ENCODE results near the gene DDI2. TPM values are rescaled to one million over a fixed set of nuclear protein-coding genes. Genes with fewer than 3 reads are reported as not detected.

The DDI2 gene
- total RNA-seq, 1 experiment from 2014 or later = 27.0 TPM

DNA sequence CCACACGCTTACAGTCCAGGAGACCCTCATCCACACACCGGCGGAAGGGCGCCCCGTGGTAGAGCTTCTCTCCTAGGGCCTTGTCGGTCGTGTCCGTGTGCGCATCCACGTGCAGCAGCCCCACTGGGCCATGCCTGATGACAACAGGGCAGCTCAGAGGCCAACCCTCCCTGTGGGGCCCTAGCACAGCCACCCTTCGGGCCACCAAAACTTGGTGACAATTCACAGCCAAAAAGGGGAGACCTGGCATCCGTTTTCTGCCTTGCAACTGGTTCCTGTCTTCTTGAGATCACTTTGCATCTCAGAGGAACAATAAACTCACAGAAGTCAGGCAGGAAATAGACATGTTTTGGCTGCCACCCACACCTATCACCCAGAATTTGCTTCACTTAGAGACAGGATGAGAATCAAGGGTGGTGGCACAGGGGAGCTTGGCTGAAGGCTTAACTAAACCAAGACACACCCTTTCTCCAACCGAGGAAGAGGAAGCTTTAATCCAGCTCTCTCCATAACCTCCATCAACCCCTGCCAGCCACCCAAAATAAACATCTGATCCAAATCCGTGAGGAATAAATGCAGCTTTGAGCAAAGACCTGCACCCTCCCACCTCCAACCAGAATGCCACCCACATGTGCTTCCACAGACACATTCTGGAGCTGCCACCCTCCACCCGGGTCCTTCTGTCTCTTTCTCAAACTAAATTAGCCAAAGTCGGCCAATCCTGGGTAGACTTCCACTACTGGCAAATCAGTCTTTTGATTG lies 38.2 kb upstream of the DDI2 start:
- CTCF ChIA-PET = no interaction called here
- no peaks in the 10 kb centered on the region for H3K27me3 Mint-ChIP-seq (ENCODE audit: unreplicated experiment)
- no peaks in the 10 kb centered on the region for H3K4me1 Mint-ChIP-seq (ENCODE audit: low read depth, unreplicated experiment)
- H3K4me3 Mint-ChIP-seq (ENCODE audit: low read depth, unreplicated experiment) = no peak overlapping the region
- no peak for DNase-seq
- BruUV-seq (replicated peaks) = no TSS peak
- TF ChIP-seq, protein P1, sequence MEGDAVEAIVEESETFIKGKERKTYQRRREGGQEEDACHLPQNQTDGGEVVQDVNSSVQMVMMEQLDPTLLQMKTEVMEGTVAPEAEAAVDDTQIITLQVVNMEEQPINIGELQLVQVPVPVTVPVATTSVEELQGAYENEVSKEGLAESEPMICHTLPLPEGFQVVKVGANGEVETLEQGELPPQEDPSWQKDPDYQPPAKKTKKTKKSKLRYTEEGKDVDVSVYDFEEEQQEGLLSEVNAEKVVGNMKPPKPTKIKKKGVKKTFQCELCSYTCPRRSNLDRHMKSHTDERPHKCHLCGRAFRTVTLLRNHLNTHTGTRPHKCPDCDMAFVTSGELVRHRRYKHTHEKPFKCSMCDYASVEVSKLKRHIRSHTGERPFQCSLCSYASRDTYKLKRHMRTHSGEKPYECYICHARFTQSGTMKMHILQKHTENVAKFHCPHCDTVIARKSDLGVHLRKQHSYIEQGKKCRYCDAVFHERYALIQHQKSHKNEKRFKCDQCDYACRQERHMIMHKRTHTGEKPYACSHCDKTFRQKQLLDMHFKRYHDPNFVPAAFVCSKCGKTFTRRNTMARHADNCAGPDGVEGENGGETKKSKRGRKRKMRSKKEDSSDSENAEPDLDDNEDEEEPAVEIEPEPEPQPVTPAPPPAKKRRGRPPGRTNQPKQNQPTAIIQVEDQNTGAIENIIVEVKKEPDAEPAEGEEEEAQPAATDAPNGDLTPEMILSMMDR (IDR thresholded peaks at IDR 0.05; ENCODE audit: unreplicated experiment) = no peak
- intact Hi-C loops (cut with micrococcal nuclease; ENCODE audit: unreplicated experiment) = no loop called here
- H3K9me3 Mint-ChIP-seq (ENCODE audit: low read depth, unreplicated experiment) = no peaks in the 10 kb centered on the region
- H3K27ac Mint-ChIP-seq (ENCODE audit: unreplicated experiment) = no peak overlapping the region
- H3K36me3 Mint-ChIP-seq (ENCODE audit: insufficient read depth, unreplicated experiment) = no peaks in the 10 kb centered on the region

DNA sequence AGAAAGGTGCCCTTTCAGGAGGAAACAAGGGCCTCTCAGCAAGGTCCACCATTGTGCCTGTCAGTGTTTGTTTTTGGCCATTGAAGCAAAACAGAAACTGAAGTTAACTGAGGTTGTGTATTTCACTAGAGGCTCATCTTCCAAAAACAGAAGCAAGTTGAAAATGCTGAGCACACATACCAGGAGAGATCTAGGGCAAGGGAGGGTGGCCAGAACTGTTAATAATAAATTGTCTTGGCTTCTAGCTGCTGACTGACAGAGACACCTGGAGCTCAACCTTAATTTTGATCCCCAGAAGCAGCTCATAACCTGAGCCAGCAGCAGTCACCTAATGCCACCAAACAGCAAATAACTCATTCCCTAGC lies 37.6 kb upstream of the DDI2 start:
- DNase-seq = no peak
- Mint-ChIP-seq H3K4me1 (ENCODE audit: low read depth, unreplicated experiment) (no peaks in the 10 kb centered on the region), H3K9me3 (ENCODE audit: low read depth, unreplicated experiment) (no peaks in the 10 kb centered on the region), H3K4me3 (ENCODE audit: low read depth, unreplicated experiment) (no peak overlapping the region), H3K36me3 (ENCODE audit: insufficient read depth, unreplicated experiment) (peaks cover 5% of the 10 kb centered on the region), H3K27ac (ENCODE audit: unreplicated experiment) (no peak overlapping the region), H3K27me3 (ENCODE audit: unreplicated experiment) (no peaks in the 10 kb centered on the region)
- intact Hi-C loops (cut with micrococcal nuclease; ENCODE audit: unreplicated experiment) = no loop called here
- BruUV-seq (replicated peaks) = no TSS peak
- CTCF ChIA-PET = no interaction called here
- TF ChIP-seq, protein P1 (IDR thresholded peaks at IDR 0.05; ENCODE audit: unreplicated experiment) = no peak

DNA sequence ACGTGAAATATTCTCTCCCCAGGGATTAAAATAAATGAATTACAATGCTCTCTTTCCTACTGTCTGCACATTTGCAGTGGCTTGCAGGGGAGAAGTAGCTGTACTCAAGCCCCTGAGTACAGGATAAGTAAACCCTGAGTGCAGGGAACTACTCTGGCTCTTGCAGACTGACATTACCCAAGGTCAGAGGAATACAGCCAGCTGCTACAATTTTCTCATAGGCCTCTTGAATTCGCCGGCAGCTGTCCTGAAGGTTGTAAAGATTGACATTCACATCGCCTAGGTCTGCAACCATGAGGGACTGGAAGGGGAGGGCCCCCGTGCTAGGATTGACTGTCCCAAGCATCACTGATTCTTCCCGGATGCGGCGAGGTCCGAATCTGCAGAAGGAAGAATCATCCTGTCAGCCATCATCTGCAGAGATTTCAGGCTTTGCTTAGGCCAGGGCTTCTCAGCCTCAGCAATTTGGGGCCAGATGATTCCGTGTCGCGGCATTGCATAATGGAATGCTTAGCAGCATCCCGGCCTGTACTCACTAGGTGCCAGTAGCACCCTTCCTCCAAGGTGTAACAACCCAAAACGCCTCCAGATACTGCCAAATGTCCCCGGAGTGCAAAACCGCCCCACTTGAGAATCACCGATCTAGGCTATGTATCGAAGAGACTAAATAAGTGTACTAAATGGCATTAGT lies 34.1 kb upstream of the DDI2 start:
- no peaks in the 10 kb centered on the region for H3K4me1 Mint-ChIP-seq (ENCODE audit: low read depth, unreplicated experiment)
- peak overlapping the region; percentile 61 for H3K4me3 Mint-ChIP-seq (ENCODE audit: low read depth, unreplicated experiment)
- TF ChIP-seq, protein P1 (IDR thresholded peaks at IDR 0.05; ENCODE audit: unreplicated experiment) = no peak
- H3K36me3 Mint-ChIP-seq (ENCODE audit: insufficient read depth, unreplicated experiment) = peaks cover 7% of the 10 kb centered on the region
- no peak overlapping the region for H3K27ac Mint-ChIP-seq (ENCODE audit: unreplicated experiment)
- intact Hi-C loops (cut with micrococcal nuclease; ENCODE audit: unreplicated experiment) = no loop called here
- no TSS peak for BruUV-seq (replicated peaks)
- DNase-seq = no peak
- no peaks in the 10 kb centered on the region for H3K9me3 Mint-ChIP-seq (ENCODE audit: low read depth, unreplicated experiment)
- H3K27me3 Mint-ChIP-seq (ENCODE audit: unreplicated experiment) = no peaks in the 10 kb centered on the region
- CTCF ChIA-PET = no interaction called here

DNA sequence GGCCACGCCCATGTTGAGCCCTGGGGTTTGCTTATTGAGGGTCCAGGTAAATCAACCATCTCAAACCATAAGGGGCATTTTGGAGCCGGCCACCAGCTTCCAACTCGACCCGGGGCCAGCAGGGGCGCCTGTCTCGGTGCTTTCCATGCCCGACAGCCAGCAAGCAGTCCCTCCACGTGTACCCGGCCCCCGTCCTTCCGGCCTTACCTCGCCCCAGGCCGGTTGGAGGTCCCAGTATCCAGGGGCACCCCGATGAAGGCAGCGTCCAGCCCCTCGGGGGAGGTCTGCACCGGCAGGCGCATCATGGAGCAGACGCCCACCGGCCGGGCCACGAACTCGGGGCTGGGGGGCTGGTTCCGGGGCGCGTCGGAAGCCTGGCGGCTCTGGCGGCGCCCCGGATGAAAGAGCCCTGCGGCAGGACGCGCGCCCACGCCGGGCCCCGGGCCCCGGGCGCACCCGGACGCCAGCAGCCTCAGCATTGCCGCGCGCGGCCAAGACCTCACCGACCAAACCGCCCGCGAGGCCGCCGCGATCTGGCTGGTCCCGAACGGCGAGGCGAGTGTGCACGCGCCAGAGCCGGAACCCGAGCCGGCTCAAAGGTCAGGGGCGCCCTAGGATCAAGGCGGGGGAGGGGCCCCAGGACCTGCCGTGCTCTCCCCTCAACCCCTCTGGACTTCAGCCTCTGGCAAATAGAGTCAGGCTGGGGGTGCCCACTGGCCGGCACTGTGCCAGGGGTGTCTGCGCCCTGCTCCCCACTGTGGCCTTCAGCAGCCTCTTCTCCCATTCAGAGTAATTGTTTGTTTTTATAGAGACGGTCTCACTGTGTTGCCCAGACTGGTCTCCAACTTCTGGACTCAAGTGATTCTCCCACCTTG lies 32.5 kb upstream of the DDI2 start, which contains the start of gene AGMAT:
AGMAT (minus strand) TSS at position 563 of the 875 bp plus-strand sequence; CDS start at position 479, 84 bp downstream.
- TF ChIP-seq, protein P1 (IDR thresholded peaks at IDR 0.05; ENCODE audit: unreplicated experiment) = peak; percentile 17
- Mint-ChIP-seq H3K4me1 (ENCODE audit: low read depth, unreplicated experiment) (no peaks in the 10 kb centered on the region), H3K27me3 (ENCODE audit: unreplicated experiment) (no peaks in the 10 kb centered on the region), H3K4me3 (ENCODE audit: low read depth, unreplicated experiment) (peak within 1 kb of the TSS; percentile 61), H3K9me3 (ENCODE audit: low read depth, unreplicated experiment) (no peaks in the 10 kb centered on the region), H3K27ac (ENCODE audit: unreplicated experiment) (peak within 1 kb of the TSS; percentile 20), H3K36me3 (ENCODE audit: insufficient read depth, unreplicated experiment) (peaks cover 7% of the 10 kb centered on the region)
- peak; percentile 61 for DNase-seq
- CTCF ChIA-PET = no interaction called here
- BruUV-seq (replicated peaks) = no TSS peak
- intact Hi-C loops (cut with micrococcal nuclease; ENCODE audit: unreplicated experiment) = no loop called here

All from Calu3 (cell line).